Measurements from ENCODE around the gene FBXO15. TPM values are rescaled to one million over a fixed set of nuclear protein-coding genes. Genes with fewer than 3 reads are reported as not detected.

Gene FBXO15
- total RNA-seq, 1 donor from 2014 or later, result 0.76 TPM

GRCh38 chr18:74190086-74190485 lies 42.5 kb upstream of the FBXO15 start:
- Mint-ChIP-seq H3K4me3 (ENCODE audit: unreplicated experiment) (no peak overlapping the region), H3K27ac (ENCODE audit: unreplicated experiment) (no peak overlapping the region), H3K4me1 (ENCODE audit: low read depth, unreplicated experiment) (peaks cover 9% of the 10 kb centered on the region), H3K36me3 (ENCODE audit: unreplicated experiment) (no peaks in the 10 kb centered on the region), H3K27me3 (ENCODE audit: unreplicated experiment) (peaks cover 2% of the 10 kb centered on the region), H3K9me3 (ENCODE audit: unreplicated experiment) (peaks cover 1% of the 10 kb centered on the region)
- no peak for TF ChIP-seq CTCF (IDR thresholded peaks at IDR 0.05; ENCODE audit: partially characterized antibody, unreplicated experiment)
- DNase-seq, result no peak

DNA sequence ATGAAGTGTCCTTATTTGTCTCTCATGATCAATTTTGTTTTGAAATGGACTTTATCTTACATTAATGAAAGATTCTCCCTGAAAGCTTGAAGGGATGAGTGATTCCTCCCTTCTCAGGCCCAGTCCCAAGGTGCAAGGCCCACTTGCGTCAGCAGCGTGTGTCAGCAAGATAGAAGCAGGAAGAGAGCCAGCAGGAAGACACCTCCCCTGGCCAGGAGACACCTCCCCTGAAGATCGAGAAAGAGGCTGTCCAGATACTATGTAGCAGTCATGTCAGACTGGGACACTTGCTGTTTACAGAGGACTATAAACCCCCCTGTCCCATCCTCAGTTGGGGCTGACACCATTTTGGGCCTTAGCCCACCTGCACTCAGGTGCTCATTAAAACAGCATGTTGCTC lies 39.0 kb upstream of the FBXO15 start:
- no peaks in the 10 kb centered on the region for H3K36me3 Mint-ChIP-seq (ENCODE audit: unreplicated experiment)
- no peaks in the 10 kb centered on the region for H3K9me3 Mint-ChIP-seq (ENCODE audit: unreplicated experiment)
- peaks cover 9% of the 10 kb centered on the region for H3K4me1 Mint-ChIP-seq (ENCODE audit: low read depth, unreplicated experiment)
- no peak overlapping the region for H3K4me3 Mint-ChIP-seq (ENCODE audit: unreplicated experiment)
- TF ChIP-seq CTCF (IDR thresholded peaks at IDR 0.05; ENCODE audit: partially characterized antibody, unreplicated experiment), result no peak
- no peak overlapping the region for H3K27ac Mint-ChIP-seq (ENCODE audit: unreplicated experiment)
- no peak for DNase-seq
- H3K27me3 Mint-ChIP-seq (ENCODE audit: unreplicated experiment), result no peaks in the 10 kb centered on the region

GRCh38 chr18:74185860-74186259 lies 38.2 kb upstream of the FBXO15 start:
- H3K4me1 Mint-ChIP-seq (ENCODE audit: low read depth, unreplicated experiment), result peaks cover 9% of the 10 kb centered on the region

DNA sequence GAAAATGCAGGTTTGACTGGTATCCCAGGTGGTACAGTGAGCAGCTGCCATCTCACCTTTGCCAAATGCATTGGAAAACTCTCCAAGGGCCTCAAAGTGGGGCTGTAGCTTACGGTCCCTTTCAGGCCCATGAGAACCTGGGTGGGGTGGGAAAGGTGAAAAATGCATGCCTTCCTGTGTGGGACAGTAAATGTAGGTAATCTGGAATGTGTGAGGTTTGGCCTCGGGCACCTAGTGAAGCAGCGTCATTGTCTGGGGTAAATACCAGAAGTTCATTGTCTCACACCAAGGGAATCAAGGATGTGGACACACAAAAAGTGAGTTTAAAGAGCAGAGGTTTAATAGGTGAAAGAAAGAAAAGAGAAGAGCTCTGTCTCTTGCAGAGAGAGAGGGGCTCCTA lies 37.2 kb upstream of the FBXO15 start:
- Mint-ChIP-seq H3K4me3 (ENCODE audit: unreplicated experiment) (no peak overlapping the region), H3K27me3 (ENCODE audit: unreplicated experiment) (no peaks in the 10 kb centered on the region), H3K36me3 (ENCODE audit: unreplicated experiment) (peaks cover 16% of the 10 kb centered on the region), H3K27ac (ENCODE audit: unreplicated experiment) (no peak overlapping the region), H3K4me1 (ENCODE audit: low read depth, unreplicated experiment) (peaks cover 7% of the 10 kb centered on the region), H3K9me3 (ENCODE audit: unreplicated experiment) (no peaks in the 10 kb centered on the region)
- no peak for TF ChIP-seq CTCF (IDR thresholded peaks at IDR 0.05; ENCODE audit: partially characterized antibody, unreplicated experiment)
- no peak for DNase-seq

More at GRCh38 chr18:74185860-74186259, 38.2 kb upstream of the FBXO15 start:
- no peak overlapping the region for H3K4me3 Mint-ChIP-seq (ENCODE audit: unreplicated experiment)
- no peaks in the 10 kb centered on the region for H3K27me3 Mint-ChIP-seq (ENCODE audit: unreplicated experiment)
- no peak for DNase-seq
- H3K36me3 Mint-ChIP-seq (ENCODE audit: unreplicated experiment), result peaks cover 7% of the 10 kb centered on the region
- no peak overlapping the region for H3K27ac Mint-ChIP-seq (ENCODE audit: unreplicated experiment)
- no peak for TF ChIP-seq CTCF (IDR thresholded peaks at IDR 0.05; ENCODE audit: partially characterized antibody, unreplicated experiment)
- no peaks in the 10 kb centered on the region for H3K9me3 Mint-ChIP-seq (ENCODE audit: unreplicated experiment)

GRCh38 chr18:74183130-74183529 lies 35.5 kb upstream of the FBXO15 start:
- Mint-ChIP-seq H3K4me1 (ENCODE audit: low read depth, unreplicated experiment) (peaks cover 2% of the 10 kb centered on the region), H3K4me3 (ENCODE audit: unreplicated experiment) (no peak overlapping the region), H3K27ac (ENCODE audit: unreplicated experiment) (no peak overlapping the region), H3K27me3 (ENCODE audit: unreplicated experiment) (no peaks in the 10 kb centered on the region), H3K9me3 (ENCODE audit: unreplicated experiment) (no peaks in the 10 kb centered on the region), H3K36me3 (ENCODE audit: unreplicated experiment) (peaks cover 17% of the 10 kb centered on the region)
- no peak for TF ChIP-seq CTCF (IDR thresholded peaks at IDR 0.05; ENCODE audit: partially characterized antibody, unreplicated experiment)
- no peak for DNase-seq

Data from glutamatergic neuron (in vitro differentiated cells).